ENCODE measurements around the gene BICDL2. TPM values are rescaled to one million over a fixed set of nuclear protein-coding genes. Genes with fewer than 3 reads are reported as not detected.
A peak's percentile ranks its signal among the peaks of the same experiment; 100 is the strongest.

The BICDL2 gene
- total and polyA plus RNA-seq, 2 donors from 2014 or later, result 2.9 to 12.1 TPM

DNA sequence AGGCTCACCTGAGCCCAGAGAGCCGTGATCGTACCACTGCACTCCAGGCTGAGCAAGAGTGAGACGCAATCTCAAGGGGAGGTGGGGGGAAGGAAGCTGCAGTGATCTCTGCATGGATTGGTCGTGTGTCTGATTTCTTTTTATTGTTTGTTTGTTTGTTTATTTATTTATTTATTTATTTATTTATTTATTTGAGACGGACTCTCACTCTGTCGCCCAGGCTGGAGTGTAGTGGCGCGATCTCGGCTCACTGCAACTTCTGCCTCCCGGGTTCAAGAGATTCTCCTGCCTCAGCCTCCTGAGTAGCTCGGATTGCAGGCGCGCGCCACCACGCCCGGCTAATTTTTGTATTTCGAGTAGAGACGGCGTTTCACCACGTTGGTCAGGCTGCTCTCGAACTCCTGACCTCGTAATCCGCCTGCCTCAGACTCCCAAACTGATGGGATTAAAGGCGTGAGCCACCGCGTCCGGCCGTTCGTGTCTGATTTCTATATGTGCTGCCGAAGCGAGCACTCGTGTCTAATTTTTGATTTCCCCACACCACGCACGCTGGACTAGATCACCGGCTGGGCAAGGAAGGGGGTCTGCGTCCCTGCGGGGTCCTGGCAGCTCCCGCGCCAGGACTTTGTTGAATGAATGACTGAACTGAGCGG lies 17.0 kb downstream of the BICDL2 start:
- Histone ChIP-seq H3K9me3 (ENCODE audit: control insufficient read depth in 2 of 3, insufficient read depth in 1 of 3, low read length in 3 of 3) (no peaks in the 10 kb centered on the region), H3K36me3 (ENCODE audit: control insufficient read depth in 2 of 3, insufficient read depth in 3 of 3, low read length in 3 of 3) (no peaks in the 10 kb centered on the region), H3K27ac (ENCODE audit: low read depth in 2 of 2, low read length in 2 of 2) (peak overlapping the region in 1 of 2 donors; percentile 98), H3K4me3 (ENCODE audit: low read length in 3 of 3) (peak overlapping the region; percentile 40 to 64 (median 59)), H3K9ac (ENCODE audit: low read length in 3 of 3) (peak overlapping the region in 1 of 3 donors; percentile 60), H3K4me1 (ENCODE audit: control insufficient read depth in 2 of 3, insufficient read depth in 2 of 3, low read depth in 1 of 3, low read length in 3 of 3) (peaks cover 0 to 23% (median 19%) of the 10 kb centered on the region in 3 donors), H3K27me3 (ENCODE audit: control insufficient read depth, insufficient read depth, low read length) (peaks cover 4% of the 10 kb centered on the region)
- TF ChIP-seq, protein P1, sequence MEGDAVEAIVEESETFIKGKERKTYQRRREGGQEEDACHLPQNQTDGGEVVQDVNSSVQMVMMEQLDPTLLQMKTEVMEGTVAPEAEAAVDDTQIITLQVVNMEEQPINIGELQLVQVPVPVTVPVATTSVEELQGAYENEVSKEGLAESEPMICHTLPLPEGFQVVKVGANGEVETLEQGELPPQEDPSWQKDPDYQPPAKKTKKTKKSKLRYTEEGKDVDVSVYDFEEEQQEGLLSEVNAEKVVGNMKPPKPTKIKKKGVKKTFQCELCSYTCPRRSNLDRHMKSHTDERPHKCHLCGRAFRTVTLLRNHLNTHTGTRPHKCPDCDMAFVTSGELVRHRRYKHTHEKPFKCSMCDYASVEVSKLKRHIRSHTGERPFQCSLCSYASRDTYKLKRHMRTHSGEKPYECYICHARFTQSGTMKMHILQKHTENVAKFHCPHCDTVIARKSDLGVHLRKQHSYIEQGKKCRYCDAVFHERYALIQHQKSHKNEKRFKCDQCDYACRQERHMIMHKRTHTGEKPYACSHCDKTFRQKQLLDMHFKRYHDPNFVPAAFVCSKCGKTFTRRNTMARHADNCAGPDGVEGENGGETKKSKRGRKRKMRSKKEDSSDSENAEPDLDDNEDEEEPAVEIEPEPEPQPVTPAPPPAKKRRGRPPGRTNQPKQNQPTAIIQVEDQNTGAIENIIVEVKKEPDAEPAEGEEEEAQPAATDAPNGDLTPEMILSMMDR (IDR thresholded peaks at IDR 0.05; ENCODE audit: borderline replicate concordance, extremely low read depth, insufficient read depth), result no peak
- DNase-seq (no peak), FAIRE-seq (no peak)
- intact Hi-C loops (cut with DNase I), result no loop called here

DNA sequence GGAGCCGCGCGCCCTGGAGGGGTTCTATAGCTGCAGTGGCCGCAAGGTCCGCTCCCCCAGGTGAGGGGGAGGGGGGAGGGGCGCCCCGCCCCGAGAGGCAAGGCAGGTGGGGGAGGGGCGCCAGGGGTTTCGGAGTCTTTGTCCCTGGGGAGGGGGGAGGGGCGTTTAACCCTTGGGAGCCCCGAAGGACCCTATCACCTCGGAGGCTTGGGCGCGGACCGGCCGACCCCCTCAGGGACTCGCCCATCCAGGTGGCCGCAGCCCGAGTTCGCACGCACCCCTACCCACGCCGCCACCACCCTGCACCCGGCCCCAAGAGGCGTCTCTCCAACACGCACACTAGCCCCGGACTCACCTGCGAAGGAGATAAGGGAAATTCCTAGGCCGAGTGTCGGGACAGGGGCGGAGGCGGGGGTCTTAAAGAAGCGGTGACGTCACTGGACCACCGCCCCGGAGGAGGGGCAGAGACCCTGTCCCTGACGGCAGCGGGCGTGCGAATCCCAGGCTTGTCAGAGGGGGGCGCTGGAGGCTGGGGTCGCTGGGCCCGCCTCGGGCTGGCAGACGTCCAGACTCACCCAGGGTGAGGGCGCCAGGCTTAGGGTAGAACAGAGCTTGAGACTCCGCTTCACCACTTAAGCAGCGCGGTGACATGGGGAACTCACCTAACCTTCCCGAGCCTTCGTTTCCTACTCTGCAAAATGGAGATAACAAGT lies 18.8 kb downstream of the BICDL2 start, which contains the start of gene CLDN6:
Gene CLDN6 (minus strand): TSS at position 390 of the 713 bp plus-strand sequence. CDS start 2,162 bp downstream, outside the sequence.
- no peaks in the 10 kb centered on the region for H3K36me3 ChIP-seq (ENCODE audit: control insufficient read depth in 2 of 3, insufficient read depth in 3 of 3, low read length in 3 of 3)
- H3K9ac ChIP-seq (ENCODE audit: low read length in 3 of 3), result no peak within 1 kb of the TSS
- intact Hi-C loops (cut with DNase I), result no loop called here
- H3K4me3 ChIP-seq (ENCODE audit: low read length in 3 of 3), result peak within 1 kb of the TSS in 1 of 3 donors; percentile 16
- no peaks in the 10 kb centered on the region for H3K9me3 ChIP-seq (ENCODE audit: control insufficient read depth in 2 of 3, insufficient read depth in 1 of 3, low read length in 3 of 3)
- peaks cover 4% of the 10 kb centered on the region for H3K27me3 ChIP-seq (ENCODE audit: control insufficient read depth, insufficient read depth, low read length)
- FAIRE-seq (no peak), DNase-seq (peak in 4 of 5 donors; percentile 81 to 90 (median 84))
- H3K27ac ChIP-seq (ENCODE audit: low read depth in 2 of 2, low read length in 2 of 2), result no peak within 1 kb of the TSS
- TF ChIP-seq, protein P1 (IDR thresholded peaks at IDR 0.05; ENCODE audit: borderline replicate concordance, extremely low read depth, insufficient read depth), result no peak
- H3K4me1 ChIP-seq (ENCODE audit: control insufficient read depth in 2 of 3, insufficient read depth in 2 of 3, low read depth in 1 of 3, low read length in 3 of 3), result peaks cover 0 to 19% (median 18%) of the 10 kb centered on the region in 3 donors

DNA sequence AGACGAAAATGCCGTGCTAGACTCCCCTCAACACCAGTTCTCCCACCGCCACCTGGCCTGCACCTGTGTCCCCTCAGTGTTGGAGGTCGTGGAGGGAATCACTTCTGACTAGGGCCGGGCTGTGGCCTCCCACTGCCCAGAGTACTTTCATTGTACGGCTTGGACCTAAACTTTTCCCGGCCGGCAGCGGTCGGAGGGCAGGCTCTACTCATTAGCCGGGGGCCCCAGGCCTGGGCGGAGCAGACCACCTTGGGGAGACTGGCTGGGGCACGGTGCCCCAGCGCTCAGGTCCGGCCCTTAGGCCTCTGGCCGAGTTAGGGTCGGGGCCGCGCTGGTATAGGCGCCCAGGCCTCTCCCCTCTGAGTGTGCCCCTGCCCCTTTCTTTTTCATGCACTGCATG lies 19.4 kb downstream of the BICDL2 start:
- DNase-seq (no peak), FAIRE-seq (no peak)
- TF ChIP-seq, protein P1 (IDR thresholded peaks at IDR 0.05; ENCODE audit: borderline replicate concordance, extremely low read depth, insufficient read depth), result no peak
- Histone ChIP-seq H3K36me3 (ENCODE audit: control insufficient read depth in 2 of 3, insufficient read depth in 3 of 3, low read length in 3 of 3) (no peaks in the 10 kb centered on the region), H3K27me3 (ENCODE audit: control insufficient read depth, insufficient read depth, low read length) (peaks cover 4% of the 10 kb centered on the region), H3K9me3 (ENCODE audit: control insufficient read depth in 2 of 3, insufficient read depth in 1 of 3, low read length in 3 of 3) (no peaks in the 10 kb centered on the region), H3K4me1 (ENCODE audit: control insufficient read depth in 2 of 3, insufficient read depth in 2 of 3, low read depth in 1 of 3, low read length in 3 of 3) (peaks cover 0 to 13% (median 12%) of the 10 kb centered on the region in 3 donors), H3K4me3 (ENCODE audit: low read length in 3 of 3) (no peak overlapping the region), H3K27ac (ENCODE audit: low read depth in 2 of 2, low read length in 2 of 2) (no peak overlapping the region), H3K9ac (ENCODE audit: low read length in 3 of 3) (no peak overlapping the region)
- intact Hi-C loops (cut with DNase I), result no loop called here

Data from kidney (tissue), 14 donors.